HCT116 (cell line): ENCODE results near the gene UGT1A6. TPM values are rescaled to one million over a fixed set of nuclear protein-coding genes. Genes with fewer than 3 reads are reported as not detected.

Experiments
- ATAC-seq: fragments of 200-7000 bp; cut with Tn5 transposase; 2 replicates; pipeline ENCODE4 v1.9.1; 2020; ENCODE audit warnings: mild to moderate bottlenecking, moderate library complexity
- BruUV-seq: library from RNA; stranded (reverse); fragments of 400-500 nt; replicated peaks from 2 replicates; lab custom pipeline; 2021; lab: Mats Ljungman, UMichigan
- CTCF ChIA-PET: fragments of 300-600 bp; sonication (Branson Sonifier 250); formaldehyde crosslinking; loops from one replicate; lab custom pipeline; 2021; ENCODE audit warnings: antibody characterized with exemption; lab: Charles Lee
- POLR2A ChIA-PET: fragments of 300-600, 350-600 bp; sonication (Branson Sonifier 250); formaldehyde crosslinking; loops from one replicate; lab custom pipeline; 2021; ENCODE audit warnings: antibody characterized with exemption; lab: Charles Lee
- RAD21 ChIA-PET, 2 experiments: fragments of 300-600 bp; sonication (Branson Sonifier 250); formaldehyde crosslinking; loops; one replicate each; lab custom pipeline; 2023; ENCODE audit warnings: low total read pairs in 2 of 2; ENCODE audit not compliant: uncharacterized antibody in 2 of 2, unreplicated experiment in 2 of 2, low non-redundant PET in 1 of 2; lab: Charles Lee
- DNase-seq: peaks from one replicate; pipeline ENCODE4 v3.0.0-alpha.2; 2010; ENCODE audit warnings: low read depth, low spot score
- H2AFZ ChIP-seq: fragments of 200-600 bp; shearing (Covaris generic), sonication (generic); 2 replicates; pipeline ENCODE4 v1.6.1; 2017; ENCODE audit warnings: low read depth, mixed run types, mixed read lengths, antibody characterized with exemption, low read length; ENCODE audit not compliant: poor library complexity, severe bottlenecking
- H3K27ac ChIP-seq: 2 replicates; pipeline ENCODE4 v1.5.1; 2012; ENCODE audit warnings: low read depth, low read length
- H3K27me3 ChIP-seq: fragments of 200-600 bp; sonication (generic); 2 replicates; pipeline ENCODE4 v1.6.1; 2016; ENCODE audit warnings: mixed run types, low read length, mixed read lengths; ENCODE audit not compliant: insufficient read depth
- H3K36me3 ChIP-seq, 2 experiments: fragments of 200-500 bp in 1 of 2; fragments of 200-600 bp in 1 of 2; sonication (Bioruptor generic) in 1 of 2; sonication (generic) in 1 of 2; 2 replicates each; pipeline versions ENCODE4 v1.5.1 to v1.6.1; 2014 to 2016; ENCODE audit warnings: low read length in 2 of 2, inconsistent platforms in 1 of 2, mixed read lengths in 1 of 2, mixed run types in 1 of 2; ENCODE audit not compliant: insufficient read depth in 2 of 2, control insufficient read depth in 1 of 2
- H3K4me1 ChIP-seq, 2 experiments: fragments of 200-600 bp in 1 of 2; sonication (generic) in 1 of 2; 2 replicates each; pipeline versions ENCODE4 v1.5.1 to v1.6.1; 2012 to 2017; ENCODE audit warnings: low read length in 2 of 2, inconsistent platforms in 1 of 2, mild to moderate bottlenecking in 1 of 2, mixed read lengths in 1 of 2, mixed run types in 1 of 2, moderate library complexity in 1 of 2; ENCODE audit not compliant: insufficient read depth in 2 of 2, control insufficient read depth in 1 of 2
- H3K4me2 ChIP-seq: fragments of 200-600 bp; sonication (generic); 2 replicates; pipeline ENCODE4 v1.6.1; 2017; ENCODE audit warnings: mixed run types, low read length, mixed read lengths
- H3K4me3 ChIP-seq, 2 experiments: fragments of 200-600 bp in 1 of 2; sonication (generic) in 1 of 2; replicated peaks in 1 of 2; 2 replicates each; pipeline ENCODE4 v1.5.1; 2011 to 2016; ENCODE audit warnings: low read length in 2 of 2, control low read depth in 1 of 2, low read depth in 1 of 2, mild to moderate bottlenecking in 1 of 2, mixed read lengths in 1 of 2, mixed run types in 1 of 2
- H3K79me2 ChIP-seq: fragments of 200-600 bp; sonication (generic); 2 replicates; pipeline ENCODE4 v1.6.1; 2017; ENCODE audit warnings: mild to moderate bottlenecking, mixed run types, low read length, moderate library complexity, mixed read lengths; ENCODE audit not compliant: insufficient read depth
- H3K9ac ChIP-seq: fragments of 200-600 bp; sonication (generic); 2 replicates; pipeline ENCODE4 v1.6.1; 2016; ENCODE audit warnings: low read length, mixed read lengths
- H3K9me2 ChIP-seq: fragments of 200-600 bp; sonication (generic), shearing (Covaris generic); 2 replicates; pipeline ENCODE4 v1.6.1; 2017; ENCODE audit warnings: mixed run types, mild to moderate bottlenecking, moderate library complexity; ENCODE audit not compliant: insufficient read depth
- H3K9me3 ChIP-seq, 2 experiments: fragments of 200-500 bp in 1 of 2; fragments of 200-600 bp in 1 of 2; sonication (Bioruptor generic) in 1 of 2; sonication (generic) in 1 of 2; 2 replicates each; pipeline ENCODE4 v1.6.1; 2014 to 2017; ENCODE audit warnings: low read length in 2 of 2, mixed read lengths in 2 of 2, inconsistent platforms in 1 of 2, low read depth in 1 of 2, mild to moderate bottlenecking in 1 of 2, mixed run types in 1 of 2, moderate library complexity in 1 of 2; ENCODE audit not compliant: control insufficient read depth in 1 of 2, insufficient read depth in 1 of 2
- H4K20me1 ChIP-seq: fragments of 200-600 bp; sonication (generic), shearing (Covaris generic); 2 replicates; pipeline ENCODE4 v1.6.1; 2017; ENCODE audit warnings: mixed run types, mild to moderate bottlenecking, moderate library complexity; ENCODE audit not compliant: insufficient read depth
- ATF3 ChIP-seq: IDR thresholded peaks from 2 replicates; pipeline ENCODE4 v1.6.1; 2012
- CBX3 ChIP-seq: IDR thresholded peaks from 2 replicates; pipeline ENCODE4 v1.6.1; 2012; ENCODE audit warnings: low read depth
- CEBPB ChIP-seq: IDR thresholded peaks from 2 replicates; pipeline ENCODE4 v1.6.1; 2012; ENCODE audit warnings: low read depth
- ELF1 ChIP-seq: IDR thresholded peaks from 2 replicates; pipeline ENCODE4 v1.6.1; 2012; ENCODE audit warnings: low read depth, borderline replicate concordance
- FOSL1 ChIP-seq: IDR thresholded peaks from 2 replicates; pipeline ENCODE4 v1.6.1; 2012; ENCODE audit warnings: low read depth
- JUND ChIP-seq: IDR thresholded peaks from 2 replicates; pipeline ENCODE4 v1.6.1; 2012
- MAX ChIP-seq: IDR thresholded peaks from 2 replicates; pipeline ENCODE4 v1.6.1; 2012
- POLR2AphosphoS5 ChIP-seq: IDR thresholded peaks from 2 replicates; pipeline ENCODE4 v1.6.1; 2011; ENCODE audit warnings: mild to moderate bottlenecking, low read depth, low read length, moderate library complexity
- RAD21 ChIP-seq: IDR thresholded peaks from 2 replicates; pipeline ENCODE4 v1.6.1; 2012; ENCODE audit warnings: low read depth, mild to moderate bottlenecking
- SIN3A ChIP-seq: IDR thresholded peaks from 2 replicates; pipeline ENCODE4 v1.6.1; 2012; ENCODE audit warnings: low read depth
- SRF ChIP-seq: IDR thresholded peaks from 2 replicates; pipeline ENCODE4 v1.6.1; 2012; ENCODE audit warnings: low read depth
- TCF7L2 ChIP-seq: IDR thresholded peaks from 2 replicates; pipeline ENCODE4 v1.7.0; 2011; ENCODE audit warnings: borderline replicate concordance, inconsistent platforms; ENCODE audit not compliant: insufficient read depth, insufficient read length; ENCODE audit errors: extremely low read depth
- YY1 ChIP-seq: IDR thresholded peaks from 2 replicates; pipeline ENCODE4 v1.6.1; 2011; ENCODE audit warnings: low read length, low read depth, moderate library complexity, mild to moderate bottlenecking; ENCODE audit not compliant: insufficient replicate concordance; ENCODE audit errors: extremely low read depth
- ZFX ChIP-seq: fragments of 450-650 bp; IDR thresholded peaks from 2 replicates; pipeline ENCODE4 v1.6.1; 2017
- intact Hi-C: fragments of 100-400 bp; cut with micrococcal nuclease; formaldehyde crosslinking; loops from 2 replicates; pipeline ENCODE4 v1.10.0; 2022
- total RNA-seq: library from RNA; stranded (reverse); gene quantifications from one replicate; pipeline ENCODE4 v1.2.1, GENCODE V29; 2021; ENCODE audit not compliant: unreplicated experiment
- TF ChIP-seq, protein P1 (sequence below), 3 experiments: fragments of 200-600 bp in 1 of 3; sonication (generic) in 1 of 3; IDR thresholded peaks in 2 of 3; conservative IDR thresholded peaks in 1 of 3; 2 replicates each; pipeline ENCODE4 v1.5.1; 2012 to 2017; ENCODE audit warnings: low read depth in 2 of 3, low read length in 2 of 3, antibody characterized with exemption in 1 of 3, borderline replicate concordance in 1 of 3, control low read depth in 1 of 3, mild to moderate bottlenecking in 1 of 3, mixed read lengths in 1 of 3, mixed run types in 1 of 3, moderate library complexity in 1 of 3; ENCODE audit not compliant: insufficient read depth in 1 of 3

UGT1A6 gene
- total RNA-seq, 1 experiment from 2014 or later, result not detected

GRCh38 chr2:233803994-233804393 lies 111.3 kb downstream of the UGT1A6 start:
- Histone ChIP-seq H3K27ac (no peak overlapping the region), H3K27me3 (no peaks in the 10 kb centered on the region; the same call in 1 of the 2 replicates), H3K79me2 (no peaks in the 10 kb centered on the region), H3K4me1 (peaks cover 5 to 9% of the 10 kb centered on the region in 2 experiments; a peak in 3 of 4 replicates), H4K20me1 (no peaks in the 10 kb centered on the region), H3K4me3 (no peak overlapping the region), H3K4me2 (no peak overlapping the region), H2AFZ (no peak overlapping the region), H3K36me3 (no peaks in the 10 kb centered on the region), H3K9me3 (no peaks in the 10 kb centered on the region), H3K9ac (no peak overlapping the region), H3K9me2 (no peaks in the 10 kb centered on the region)
- intact Hi-C loops, result no loop called here
- ChIA-PET CTCF (no interaction called here), POLR2A (no interaction called here), RAD21 (no interaction called here)
- no TSS peak for BruUV-seq
- no peak for ATAC-seq
- no peak for DNase-seq
- TF ChIP-seq SIN3A, result no peak
- TF ChIP-seq MAX, result no peak
- no peak for TF ChIP-seq POLR2AphosphoS5
- no peak for TF ChIP-seq CEBPB
- TF ChIP-seq ELF1, result no peak
- TF ChIP-seq ATF3, result no peak
- no peak for TF ChIP-seq ZFX
- TF ChIP-seq RAD21, result no peak
- no peak for TF ChIP-seq CBX3
- TF ChIP-seq SRF, result no peak
- TF ChIP-seq TCF7L2, result no peak
- no peak for TF ChIP-seq JUND

GRCh38 chr2:233807215-233807865 lies 114.7 kb downstream of the UGT1A6 start:
- no peaks in the 10 kb centered on the region for H3K4me1 ChIP-seq
- H3K4me3 ChIP-seq, result no peak overlapping the region
- peak; percentile 73 for ATAC-seq
- CTCF ChIA-PET, result no interaction called here
- no peak for DNase-seq
- no peak overlapping the region for H3K9ac ChIP-seq
- TF ChIP-seq ATF3 (no peak), CBX3 (no peak), YY1 (no peak), FOSL1 (no peak), RAD21 (peak; percentile 56)
- TF ChIP-seq, protein P1, sequence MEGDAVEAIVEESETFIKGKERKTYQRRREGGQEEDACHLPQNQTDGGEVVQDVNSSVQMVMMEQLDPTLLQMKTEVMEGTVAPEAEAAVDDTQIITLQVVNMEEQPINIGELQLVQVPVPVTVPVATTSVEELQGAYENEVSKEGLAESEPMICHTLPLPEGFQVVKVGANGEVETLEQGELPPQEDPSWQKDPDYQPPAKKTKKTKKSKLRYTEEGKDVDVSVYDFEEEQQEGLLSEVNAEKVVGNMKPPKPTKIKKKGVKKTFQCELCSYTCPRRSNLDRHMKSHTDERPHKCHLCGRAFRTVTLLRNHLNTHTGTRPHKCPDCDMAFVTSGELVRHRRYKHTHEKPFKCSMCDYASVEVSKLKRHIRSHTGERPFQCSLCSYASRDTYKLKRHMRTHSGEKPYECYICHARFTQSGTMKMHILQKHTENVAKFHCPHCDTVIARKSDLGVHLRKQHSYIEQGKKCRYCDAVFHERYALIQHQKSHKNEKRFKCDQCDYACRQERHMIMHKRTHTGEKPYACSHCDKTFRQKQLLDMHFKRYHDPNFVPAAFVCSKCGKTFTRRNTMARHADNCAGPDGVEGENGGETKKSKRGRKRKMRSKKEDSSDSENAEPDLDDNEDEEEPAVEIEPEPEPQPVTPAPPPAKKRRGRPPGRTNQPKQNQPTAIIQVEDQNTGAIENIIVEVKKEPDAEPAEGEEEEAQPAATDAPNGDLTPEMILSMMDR (IDR thresholded peaks at IDR 0.05 in 2 of 3, conservative IDR thresholded peaks at IDR 0.05 in 1 of 3; ENCODE audit: borderline replicate concordance in 1 of 3, insufficient read depth in 1 of 3, low read depth in 2 of 3, low read length in 2 of 3), result peak in 2 of 3 experiments; percentile 24 to 30; a peak in 3 of 6 replicates
- H3K9me2 ChIP-seq, result no peaks in the 10 kb centered on the region
- intact Hi-C loops, result no loop called here
- H3K4me2 ChIP-seq, result no peak overlapping the region
- RAD21 ChIA-PET, result no interaction called here
- no peak overlapping the region for H3K27ac ChIP-seq
- H2AFZ ChIP-seq, result no peak overlapping the region
- H3K9me3 ChIP-seq, result no peaks in the 10 kb centered on the region
- no TSS peak for BruUV-seq
- H3K79me2 ChIP-seq, result no peaks in the 10 kb centered on the region
- POLR2A ChIA-PET, result interaction anchor here (0.6 kb wide), 1 partner anchor 19 kb away, joined by 3 read pairs; no protein-coding TSS in a partner anchor
- H3K36me3 ChIP-seq, result no peaks in the 10 kb centered on the region
- no peaks in the 10 kb centered on the region; the same call in 1 of the 2 replicates for H3K27me3 ChIP-seq
- H4K20me1 ChIP-seq, result no peaks in the 10 kb centered on the region
